Astrocyte (in vitro differentiated cells and primary cell): ENCODE data around the gene EDARADD. TPM values are rescaled to one million over a fixed set of nuclear protein-coding genes. Genes with fewer than 3 reads are reported as not detected.

Source experiments
- DNase-seq: peaks from one replicate; pipeline ENCODE4 v3.0.0-alpha.2; 2010; ENCODE audit warnings: low read depth
- FAIRE-seq: peaks from 2 replicates; lab custom pipeline; 2011; peaks lifted over from hg19 to GRCh38; lab: Jason Lieb, UNC
- H2AFZ ChIP-seq: 2 replicates; pipeline ENCODE4 v1.6.0; 2012; ENCODE audit warnings: low read depth, low read length, inconsistent platforms
- H3K27ac ChIP-seq: 2 replicates; pipeline ENCODE4 v1.5.1; 2011; ENCODE audit warnings: low read depth, low read length, inconsistent platforms
- H3K27me3 ChIP-seq: 2 replicates; pipeline ENCODE4 v1.6.0; 2011; ENCODE audit warnings: low read length, inconsistent platforms; ENCODE audit not compliant: insufficient read depth
- H3K36me3 ChIP-seq: 2 replicates; pipeline ENCODE4 v1.5.1; 2011; ENCODE audit warnings: low read length, inconsistent platforms; ENCODE audit not compliant: insufficient read depth
- H3K4me1 ChIP-seq: 2 replicates; pipeline ENCODE4 v1.5.1; 2011; ENCODE audit warnings: low read length, inconsistent platforms; ENCODE audit not compliant: insufficient read depth
- H3K4me2 ChIP-seq: 2 replicates; pipeline ENCODE4 v1.6.0; 2012; ENCODE audit warnings: low read length, inconsistent platforms
- H3K4me3 ChIP-seq: 2 replicates; pipeline ENCODE4 v1.5.1; 2011; ENCODE audit warnings: low read depth, mild to moderate bottlenecking, low read length, inconsistent platforms; ENCODE audit not compliant: insufficient read depth
- H3K79me2 ChIP-seq: 2 replicates; pipeline ENCODE4 v1.6.0; 2012; ENCODE audit warnings: mild to moderate bottlenecking, low read length, inconsistent platforms; ENCODE audit not compliant: insufficient read depth
- H3K9ac ChIP-seq: 2 replicates; pipeline ENCODE4 v1.6.0; 2012; ENCODE audit warnings: mild to moderate bottlenecking, low read length, inconsistent platforms
- H3K9me3 ChIP-seq: 2 replicates; pipeline ENCODE4 v1.5.1; 2012; ENCODE audit warnings: low read depth, mild to moderate bottlenecking, low read length, inconsistent platforms; ENCODE audit not compliant: insufficient read depth
- H4K20me1 ChIP-seq: 2 replicates; pipeline ENCODE4 v1.6.0; 2012; ENCODE audit warnings: low read length, inconsistent platforms; ENCODE audit not compliant: insufficient read depth
- H3K27ac Mint-ChIP-seq: one replicate; pipeline ENCODE4 v1.8.0; 2021; ENCODE audit warnings: mild to moderate bottlenecking, mixed read lengths; ENCODE audit not compliant: unreplicated experiment
- H3K27me3 Mint-ChIP-seq: one replicate; pipeline ENCODE4 v1.8.0; 2021; ENCODE audit warnings: low read depth, mixed read lengths; ENCODE audit not compliant: unreplicated experiment
- H3K36me3 Mint-ChIP-seq: one replicate; pipeline ENCODE4 v1.8.0; 2021; ENCODE audit warnings: low read depth, mixed read lengths; ENCODE audit not compliant: unreplicated experiment
- H3K4me1 Mint-ChIP-seq: one replicate; pipeline ENCODE4 v1.8.0; 2021; ENCODE audit warnings: low read depth, mixed read lengths; ENCODE audit not compliant: unreplicated experiment
- H3K4me3 Mint-ChIP-seq: one replicate; pipeline ENCODE4 v1.8.0; 2021; ENCODE audit warnings: mild to moderate bottlenecking, moderate library complexity, mixed read lengths; ENCODE audit not compliant: unreplicated experiment
- H3K9me3 Mint-ChIP-seq: one replicate; pipeline ENCODE4 v1.8.0; 2021; ENCODE audit warnings: mild to moderate bottlenecking, mixed read lengths; ENCODE audit not compliant: unreplicated experiment
- CTCF ChIP-seq: IDR thresholded peaks from 2 replicates; pipeline ENCODE4 v1.5.1; 2011; ENCODE audit warnings: low read depth, mild to moderate bottlenecking, inconsistent platforms, low read length, moderate library complexity; ENCODE audit not compliant: insufficient read depth
- EZH2 ChIP-seq: IDR thresholded peaks from 2 replicates; pipeline ENCODE4 v1.6.1; 2012; ENCODE audit warnings: mild to moderate bottlenecking, low read length, inconsistent platforms; ENCODE audit not compliant: insufficient read depth
- total RNA-seq: library from RNA; stranded (reverse); gene quantifications from 2 replicates; pipeline ENCODE4 v1.2.1, GENCODE V29; 2021

EDARADD gene
- total RNA-seq, 1 donor from 2014 or later = 0.98 TPM

DNA sequence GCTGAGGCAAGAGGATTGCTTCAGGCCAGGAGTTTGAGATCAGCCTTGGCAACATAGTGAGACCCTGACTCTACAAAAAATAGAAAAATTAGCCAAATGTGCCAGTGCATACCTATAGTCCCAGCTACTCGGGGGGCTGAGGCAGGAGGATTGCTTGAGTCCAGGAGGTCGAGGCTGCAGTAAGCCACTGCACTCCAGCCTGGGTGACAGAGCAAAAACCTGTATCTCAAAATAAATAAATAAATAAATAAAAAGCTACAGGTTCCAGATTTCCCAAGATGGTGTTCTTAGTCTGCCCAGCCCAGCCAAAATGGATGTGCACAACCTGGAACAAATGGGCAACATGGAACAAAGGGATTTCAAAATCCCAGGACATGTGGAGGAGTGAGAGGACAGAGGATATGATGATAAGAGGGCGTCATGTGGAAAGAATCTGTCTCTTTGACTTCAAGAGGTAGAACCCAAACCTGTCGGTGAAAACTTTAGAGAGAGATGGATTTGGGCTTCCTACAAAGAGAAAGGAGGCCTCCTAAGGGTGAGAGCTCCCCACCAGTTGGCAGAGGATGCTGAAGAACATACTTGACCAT lies 3.2 kb downstream of the EDARADD start:
- peaks cover 7% of the 10 kb centered on the region for H3K4me1 ChIP-seq
- H3K9me3 Mint-ChIP-seq = peaks cover 3% of the 10 kb centered on the region
- DNase-seq (no peak), FAIRE-seq (no peak)
- no peak overlapping the region for H2AFZ ChIP-seq
- no peak overlapping the region for H3K4me2 ChIP-seq
- no peak for TF ChIP-seq CTCF
- TF ChIP-seq EZH2 = no peak
- H3K4me3 Mint-ChIP-seq = no peak overlapping the region
- no peak overlapping the region for H3K27ac Mint-ChIP-seq
- H3K4me3 ChIP-seq = no peak overlapping the region
- peaks cover 27% of the 10 kb centered on the region for H3K27me3 Mint-ChIP-seq
- H3K9me3 ChIP-seq = no peaks in the 10 kb centered on the region
- no peaks in the 10 kb centered on the region for H3K79me2 ChIP-seq
- H3K27me3 ChIP-seq = peaks cover 16% of the 10 kb centered on the region
- no peaks in the 10 kb centered on the region for H4K20me1 ChIP-seq
- H3K36me3 ChIP-seq = no peaks in the 10 kb centered on the region
- no peak overlapping the region for H3K9ac ChIP-seq
- no peak overlapping the region for H3K27ac ChIP-seq
- H3K36me3 Mint-ChIP-seq = peaks cover 4% of the 10 kb centered on the region
- peaks cover 11% of the 10 kb centered on the region for H3K4me1 Mint-ChIP-seq

DNA sequence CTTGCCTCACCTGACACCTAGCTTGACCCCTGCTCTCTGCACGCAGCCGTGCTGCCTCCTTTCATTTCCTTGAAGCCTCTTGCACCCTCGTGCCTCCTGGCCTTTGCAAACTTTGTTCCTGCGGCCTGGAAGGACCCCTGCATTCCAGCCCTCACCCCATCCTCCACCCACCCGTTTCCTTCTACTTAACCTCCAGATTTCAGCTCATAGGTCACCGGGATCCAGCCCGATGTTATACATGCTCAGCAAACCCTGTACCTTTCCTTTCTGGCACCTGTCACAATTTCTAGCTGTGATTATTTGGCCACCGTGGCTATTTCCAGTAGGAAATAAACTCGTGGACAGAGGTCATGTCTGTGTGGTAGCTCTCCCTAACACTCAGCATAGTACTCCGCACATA lies 4.5 kb downstream of the EDARADD start:
- Mint-ChIP-seq H3K27me3 (peaks cover 28% of the 10 kb centered on the region), H3K4me1 (peaks cover 11% of the 10 kb centered on the region), H3K27ac (no peak overlapping the region), H3K9me3 (peaks cover 3% of the 10 kb centered on the region), H3K36me3 (peaks cover 4% of the 10 kb centered on the region), H3K4me3 (no peak overlapping the region)
- Histone ChIP-seq H3K4me1 (peaks cover 7% of the 10 kb centered on the region), H3K9me3 (no peaks in the 10 kb centered on the region), H3K36me3 (no peaks in the 10 kb centered on the region), H3K27me3 (peaks cover 16% of the 10 kb centered on the region), H4K20me1 (no peaks in the 10 kb centered on the region), H2AFZ (no peak overlapping the region), H3K4me2 (no peak overlapping the region), H3K79me2 (no peaks in the 10 kb centered on the region), H3K4me3 (no peak overlapping the region), H3K9ac (no peak overlapping the region), H3K27ac (no peak overlapping the region)
- FAIRE-seq (no peak), DNase-seq (no peak)
- TF ChIP-seq CTCF (no peak), EZH2 (no peak)

DNA sequence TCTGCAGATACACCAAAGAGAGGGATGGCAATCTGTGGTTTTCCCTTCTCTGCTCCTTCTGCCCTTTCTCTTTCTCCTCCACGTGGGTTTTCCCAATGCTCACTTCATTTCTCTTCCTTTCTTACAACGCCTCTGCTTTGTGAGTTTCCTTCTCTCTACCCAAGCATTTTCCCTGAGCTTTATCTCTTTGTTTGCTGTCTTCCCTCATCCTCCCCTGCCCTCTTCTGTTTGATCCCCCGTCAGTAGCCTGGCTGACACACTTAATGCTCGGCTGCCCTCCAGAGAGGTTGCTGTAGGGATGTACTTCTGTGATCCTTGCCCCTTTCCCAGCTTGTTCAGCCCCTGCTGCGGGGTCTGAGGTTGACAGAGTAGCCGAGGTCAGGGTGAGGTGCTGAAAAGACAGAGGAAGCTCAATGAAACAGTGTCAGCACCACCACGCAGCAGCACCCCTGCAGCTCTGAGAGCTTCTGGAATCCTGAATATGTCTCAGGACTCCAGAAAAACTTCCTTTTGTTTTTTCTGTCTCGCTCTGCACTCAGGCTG lies 6.0 kb downstream of the EDARADD start:
- H3K4me2 ChIP-seq = no peak overlapping the region
- DNase-seq (no peak), FAIRE-seq (no peak)
- no peak overlapping the region for H3K9ac ChIP-seq
- H3K4me1 Mint-ChIP-seq = peaks cover 4% of the 10 kb centered on the region
- TF ChIP-seq CTCF (no peak), EZH2 (no peak)
- H3K4me1 ChIP-seq = peaks cover 2% of the 10 kb centered on the region
- no peaks in the 10 kb centered on the region for H3K36me3 ChIP-seq
- H3K4me3 Mint-ChIP-seq = no peak overlapping the region
- no peak overlapping the region for H3K27ac ChIP-seq
- peaks cover 16% of the 10 kb centered on the region for H3K27me3 ChIP-seq
- no peaks in the 10 kb centered on the region for H3K79me2 ChIP-seq
- H3K27me3 Mint-ChIP-seq = peaks cover 30% of the 10 kb centered on the region
- no peak overlapping the region for H2AFZ ChIP-seq
- no peaks in the 10 kb centered on the region for H4K20me1 ChIP-seq
- no peak overlapping the region for H3K4me3 ChIP-seq
- peaks cover 3% of the 10 kb centered on the region for H3K9me3 Mint-ChIP-seq
- H3K9me3 ChIP-seq = no peaks in the 10 kb centered on the region
- H3K36me3 Mint-ChIP-seq = peaks cover 4% of the 10 kb centered on the region
- no peak overlapping the region for H3K27ac Mint-ChIP-seq
